ENCODE data around the gene PPP1R15B. TPM values are rescaled to one million over a fixed set of nuclear protein-coding genes. Genes with fewer than 3 reads are reported as not detected.

PPP1R15B gene
- total RNA-seq, 1 donor from 2014 or later: 45.3 TPM

- TF ChIP-seq, protein P1, sequence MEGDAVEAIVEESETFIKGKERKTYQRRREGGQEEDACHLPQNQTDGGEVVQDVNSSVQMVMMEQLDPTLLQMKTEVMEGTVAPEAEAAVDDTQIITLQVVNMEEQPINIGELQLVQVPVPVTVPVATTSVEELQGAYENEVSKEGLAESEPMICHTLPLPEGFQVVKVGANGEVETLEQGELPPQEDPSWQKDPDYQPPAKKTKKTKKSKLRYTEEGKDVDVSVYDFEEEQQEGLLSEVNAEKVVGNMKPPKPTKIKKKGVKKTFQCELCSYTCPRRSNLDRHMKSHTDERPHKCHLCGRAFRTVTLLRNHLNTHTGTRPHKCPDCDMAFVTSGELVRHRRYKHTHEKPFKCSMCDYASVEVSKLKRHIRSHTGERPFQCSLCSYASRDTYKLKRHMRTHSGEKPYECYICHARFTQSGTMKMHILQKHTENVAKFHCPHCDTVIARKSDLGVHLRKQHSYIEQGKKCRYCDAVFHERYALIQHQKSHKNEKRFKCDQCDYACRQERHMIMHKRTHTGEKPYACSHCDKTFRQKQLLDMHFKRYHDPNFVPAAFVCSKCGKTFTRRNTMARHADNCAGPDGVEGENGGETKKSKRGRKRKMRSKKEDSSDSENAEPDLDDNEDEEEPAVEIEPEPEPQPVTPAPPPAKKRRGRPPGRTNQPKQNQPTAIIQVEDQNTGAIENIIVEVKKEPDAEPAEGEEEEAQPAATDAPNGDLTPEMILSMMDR (IDR thresholded peaks at IDR 0.05): no peak
- H3K9me3 ChIP-seq: no peaks in the 10 kb centered on the region
- H3K27ac ChIP-seq: no peak overlapping the region
- H3K36me3 ChIP-seq: peaks cover 61% of the 10 kb centered on the region
- H3K4me3 ChIP-seq: no peak overlapping the region
- peaks cover 44% of the 10 kb centered on the region for H3K4me1 ChIP-seq
- intact Hi-C loops (cut with DNase I): loop anchor here (5.0 kb wide), 1 partner anchor 55 kb away; no protein-coding TSS in a partner anchor
- DNase-seq (no peak), ATAC-seq (no peak)
- no peaks in the 10 kb centered on the region for H3K27me3 ChIP-seq (ENCODE audit: low read depth)
Measured at GRCh38 chr1:204447190-204447589, 35.6 kb upstream of the PPP1R15B start.

- Histone ChIP-seq H3K27me3 (ENCODE audit: low read depth) (no peaks in the 10 kb centered on the region), H3K9me3 (no peaks in the 10 kb centered on the region), H3K4me1 (peaks cover 44% of the 10 kb centered on the region), H3K4me3 (no peak overlapping the region), H3K27ac (no peak overlapping the region), H3K36me3 (peaks cover 66% of the 10 kb centered on the region)
- intact Hi-C loops (cut with DNase I): loop anchor here (5.0 kb wide), 1 partner anchor 56 kb away; no protein-coding TSS in a partner anchor
- TF ChIP-seq, protein P1 (IDR thresholded peaks at IDR 0.05): peak; percentile 85
- ATAC-seq: peak; percentile 73 to 77
- DNase-seq: peak; percentile 76
Measured at GRCh38 chr1:204446413-204447111, 34.9 kb upstream of the PPP1R15B start.

- no peaks in the 10 kb centered on the region for H3K9me3 ChIP-seq
- intact Hi-C loops (cut with DNase I): loop anchor here (5.0 kb wide), 1 partner anchor 56 kb away; no protein-coding TSS in a partner anchor
- H3K36me3 ChIP-seq: peaks cover 73% of the 10 kb centered on the region
- ATAC-seq: no peak
- peaks cover 38% of the 10 kb centered on the region for H3K4me1 ChIP-seq
- no peak for DNase-seq
- no peaks in the 10 kb centered on the region for H3K27me3 ChIP-seq (ENCODE audit: low read depth)
- TF ChIP-seq, protein P1 (IDR thresholded peaks at IDR 0.05): no peak
- no peak overlapping the region for H3K4me3 ChIP-seq
- H3K27ac ChIP-seq: no peak overlapping the region
Measured at GRCh38 chr1:204445860-204446412, 34.3 kb upstream of the PPP1R15B start.

- DNase-seq (no peak), ATAC-seq (no peak)
- H3K9me3 ChIP-seq: no peaks in the 10 kb centered on the region
- peaks cover 30% of the 10 kb centered on the region for H3K4me1 ChIP-seq
- intact Hi-C loops (cut with DNase I): no loop called here
- H3K4me3 ChIP-seq: no peak overlapping the region
- no peaks in the 10 kb centered on the region for H3K27me3 ChIP-seq (ENCODE audit: low read depth)
- H3K36me3 ChIP-seq: peaks cover 81% of the 10 kb centered on the region
- H3K27ac ChIP-seq: peak overlapping the region; percentile 62
- TF ChIP-seq, protein P1 (IDR thresholded peaks at IDR 0.05): no peak
Measured at GRCh38 chr1:204443871-204444581, 32.4 kb upstream of the PPP1R15B start.

- intact Hi-C loops (cut with DNase I): no loop called here
- H3K36me3 ChIP-seq: peaks cover 83% of the 10 kb centered on the region
- peak; percentile 82 to 89 for ATAC-seq
Measured at GRCh38 chr1:204443260-204443619, 31.6 kb upstream of the PPP1R15B start.

More at GRCh38 chr1:204443260-204443619, 31.6 kb upstream of the PPP1R15B start:
- H3K9me3 ChIP-seq: no peaks in the 10 kb centered on the region
- DNase-seq: peak; percentile 78
- H3K27me3 ChIP-seq (ENCODE audit: low read depth): no peaks in the 10 kb centered on the region
- H3K4me1 ChIP-seq: peaks cover 30% of the 10 kb centered on the region
- peak overlapping the region; percentile 62 for H3K27ac ChIP-seq
- H3K4me3 ChIP-seq: no peak overlapping the region
- TF ChIP-seq, protein P1 (IDR thresholded peaks at IDR 0.05): no peak

Data from lower lobe of right lung (tissue), 2 donors.